Bronchial epithelial cell (primary cell): ENCODE data around the gene WNT5A. TPM values are rescaled to one million over a fixed set of nuclear protein-coding genes. Genes with fewer than 3 reads are reported as not detected.

ENCODE experiments used
- DNase-seq: peaks from one replicate; pipeline ENCODE4 v3.0.0-alpha.2; 2010; ENCODE audit warnings: low read depth
- FAIRE-seq: peaks from 2 replicates; lab custom pipeline; 2011; peaks lifted over from hg19 to GRCh38; lab: Jason Lieb, UNC
- H3K27me3 ChIP-seq: 2 replicates; pipeline ENCODE4 v1.5.1; 2011; ENCODE audit warnings: low read length; ENCODE audit not compliant: control insufficient read depth, insufficient read depth
- H3K36me3 ChIP-seq: 2 replicates; pipeline ENCODE4 v1.5.1; 2011; ENCODE audit warnings: low read length; ENCODE audit not compliant: control insufficient read depth, insufficient read depth
- H3K4me3 ChIP-seq: 2 replicates; pipeline ENCODE4 v1.5.1; 2011; ENCODE audit warnings: mild to moderate bottlenecking, low read depth, low read length, control low read depth
- CTCF ChIP-seq: IDR thresholded peaks from 2 replicates; pipeline ENCODE4 v1.5.1; 2011; ENCODE audit warnings: mild to moderate bottlenecking, moderate library complexity, low read length, control low read depth, inconsistent platforms; ENCODE audit not compliant: insufficient read depth, severe bottlenecking
- total RNA-seq: library from RNA; depleted of rRNA; stranded (reverse); fragments of >200 nt; gene quantifications from 2 replicates; pipeline ENCODE4 v1.2.1, GENCODE V29; 2014

The WNT5A gene
- total RNA-seq, 1 donor from 2014 or later = 3.9 TPM

DNA sequence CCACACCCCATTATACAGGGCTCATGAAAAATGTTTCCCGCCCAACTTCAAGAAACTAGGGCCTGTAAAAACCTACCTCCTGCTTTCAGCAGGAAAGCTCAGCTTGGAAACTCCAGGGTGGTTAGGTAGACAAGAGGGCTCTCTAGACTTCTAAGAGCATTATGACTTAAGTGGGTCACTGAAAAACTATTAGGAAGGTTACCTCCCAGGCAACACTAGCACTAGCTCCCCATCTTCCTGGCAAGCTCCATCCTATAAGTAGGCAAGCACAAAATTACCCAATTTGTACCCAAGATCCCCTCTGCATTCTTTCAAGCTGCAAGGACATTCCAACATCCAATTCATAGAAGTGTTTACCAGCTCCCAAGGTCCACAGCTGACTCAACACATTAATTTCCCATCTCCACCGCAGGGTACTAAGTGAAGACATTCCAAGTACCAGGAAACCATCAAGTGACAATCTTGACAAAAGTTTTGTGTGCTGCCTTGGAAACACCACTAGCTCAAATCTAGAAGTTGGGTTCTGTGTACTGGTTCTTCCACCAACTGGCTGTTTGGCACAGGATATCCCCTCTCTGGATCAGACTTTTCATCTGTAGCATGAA lies 46.9 kb downstream of the WNT5A start:
- FAIRE-seq (no peak), DNase-seq (no peak)
- no peak overlapping the region for H3K4me3 ChIP-seq
- no peaks in the 10 kb centered on the region for H3K36me3 ChIP-seq
- no peak for TF ChIP-seq CTCF
- H3K27me3 ChIP-seq = no peaks in the 10 kb centered on the region

DNA sequence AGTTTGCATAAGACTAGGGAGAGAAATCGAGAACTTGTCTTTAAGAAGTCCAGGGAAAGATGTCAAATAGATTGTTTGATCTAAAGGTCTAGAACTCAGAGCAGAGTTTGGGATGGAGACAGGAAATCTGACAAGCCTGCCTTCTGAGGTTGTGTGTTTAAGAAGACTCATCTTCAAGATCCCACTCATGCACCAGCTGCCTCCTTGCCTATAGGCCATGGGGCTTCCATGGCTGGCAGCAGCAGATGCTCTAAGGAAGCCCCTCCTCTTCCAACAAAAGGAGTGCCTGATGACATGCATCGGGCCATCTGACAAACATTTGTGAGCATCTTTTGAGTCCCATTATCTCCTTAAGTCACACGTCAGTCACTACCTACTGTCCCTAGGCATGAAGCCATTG lies 47.4 kb downstream of the WNT5A start:
- no peak for DNase-seq
- no peak for TF ChIP-seq CTCF
- no peaks in the 10 kb centered on the region for H3K36me3 ChIP-seq
- no peak for FAIRE-seq
- no peak overlapping the region for H3K4me3 ChIP-seq
- no peaks in the 10 kb centered on the region for H3K27me3 ChIP-seq

- FAIRE-seq = no peak
- no peak for DNase-seq
- TF ChIP-seq CTCF = no peak
Measured at GRCh38 chr3:55436644-55437043, 50.5 kb downstream of the WNT5A start.

GRCh38 chr3:55435491-55435890 lies 51.6 kb downstream of the WNT5A start:
- DNase-seq (no peak), FAIRE-seq (no peak)
- no peaks in the 10 kb centered on the region for H3K27me3 ChIP-seq
- H3K36me3 ChIP-seq = no peaks in the 10 kb centered on the region
- no peak overlapping the region for H3K4me3 ChIP-seq
- no peak for TF ChIP-seq CTCF

More at GRCh38 chr3:55436644-55437043, 50.5 kb downstream of the WNT5A start:
- H3K36me3 ChIP-seq = no peaks in the 10 kb centered on the region
- H3K4me3 ChIP-seq = no peak overlapping the region
- no peaks in the 10 kb centered on the region for H3K27me3 ChIP-seq

DNA sequence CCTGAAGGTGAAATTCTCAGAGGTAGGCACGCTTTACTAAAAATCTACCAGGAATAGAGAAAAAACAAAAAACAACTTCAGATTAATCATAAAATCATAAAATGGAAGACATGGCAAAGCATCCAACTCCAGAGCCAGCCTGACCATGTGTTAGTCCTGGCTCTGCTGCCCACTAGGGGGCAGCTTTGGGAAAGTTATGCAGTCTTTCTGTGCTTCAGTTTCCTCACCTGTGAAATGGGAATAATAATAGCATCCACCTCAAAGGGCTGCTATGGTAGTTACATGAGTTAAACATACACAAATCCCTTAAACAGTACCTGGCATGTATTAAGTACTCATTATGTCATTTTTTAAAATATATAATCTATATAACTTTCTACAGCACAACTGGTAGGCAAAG lies 52.3 kb downstream of the WNT5A start:
- no peaks in the 10 kb centered on the region for H3K27me3 ChIP-seq
- no peak overlapping the region for H3K4me3 ChIP-seq
- no peaks in the 10 kb centered on the region for H3K36me3 ChIP-seq
- DNase-seq (peak; percentile 13), FAIRE-seq (no peak)
- peak; percentile 43 for TF ChIP-seq CTCF

GRCh38 chr3:55431041-55431440 lies 56.1 kb downstream of the WNT5A start:
- DNase-seq = no peak
- TF ChIP-seq CTCF = no peak
- no peaks in the 10 kb centered on the region for H3K27me3 ChIP-seq
- no peak overlapping the region for H3K4me3 ChIP-seq
- no peaks in the 10 kb centered on the region for H3K36me3 ChIP-seq
- no peak for FAIRE-seq
